Central memory CD4-positive, alpha-beta T cell (primary cell): ENCODE data around the gene SERPINA9.
"Not testable (repeated sequence)": the region's sequence is repeated elsewhere in the genome, so short reads cannot be mapped to it uniquely, and the experiment has no call there.

ENCODE experiments used
- DNase-seq: peaks from one replicate; pipeline ENCODE4 v3.0.0; 2022

SERPINA9 gene

DNA sequence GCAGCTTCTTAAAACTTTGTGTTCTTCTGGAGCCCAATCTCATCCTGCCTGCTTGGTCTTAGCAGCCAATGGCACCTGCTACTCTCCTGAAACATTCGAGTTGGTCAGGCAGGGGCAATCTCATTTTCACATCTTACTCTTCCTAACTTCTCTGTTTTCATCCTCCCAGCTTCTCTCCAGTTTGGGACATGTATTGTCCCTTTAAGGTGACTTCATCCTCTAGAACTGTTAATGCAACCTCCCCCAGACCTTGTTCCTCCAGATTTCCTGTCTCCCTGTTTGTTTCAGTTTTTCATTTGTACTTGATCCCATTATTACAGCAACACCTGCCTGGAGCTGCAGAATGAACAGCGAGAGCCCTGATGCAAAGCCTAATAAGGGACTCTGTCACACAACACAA is 54.7 kb downstream of the SERPINA9 start:
- no peak for DNase-seq

DNA sequence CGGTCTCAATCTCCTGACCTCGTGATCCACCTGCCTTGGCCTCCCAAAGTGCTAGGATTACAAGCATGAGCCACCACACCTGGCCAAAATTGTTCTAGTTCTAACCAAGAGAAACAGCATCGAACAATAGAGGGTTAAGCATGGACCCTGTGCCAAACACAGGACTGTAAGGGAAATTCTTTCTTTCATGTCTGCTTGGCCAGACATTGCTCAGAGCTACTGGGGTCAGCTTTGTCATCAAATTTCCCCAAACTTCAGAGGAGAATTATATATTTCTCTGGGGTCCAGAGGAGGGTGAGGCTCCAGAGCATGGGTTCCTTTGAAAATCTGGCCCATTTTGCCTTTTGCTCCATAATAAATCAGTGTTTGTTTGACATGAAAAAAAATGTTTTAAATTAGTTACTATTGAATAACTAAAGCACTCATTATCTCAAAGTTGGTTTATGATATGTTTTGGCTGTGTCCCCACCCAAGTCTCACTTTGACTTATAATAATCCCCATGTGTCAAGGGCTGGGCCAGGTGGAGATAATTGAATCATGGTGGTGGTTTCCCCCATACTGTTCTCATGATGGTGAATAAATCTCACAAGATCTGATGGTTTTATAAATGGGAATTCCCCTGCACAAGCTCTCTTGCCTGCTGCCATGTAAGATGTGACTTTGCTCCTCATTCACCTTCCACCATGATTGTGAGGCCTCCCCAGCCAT is 58.3 kb downstream of the SERPINA9 start:
- not testable (repeated sequence) for DNase-seq
